ENCODE data around the gene MYH9.

DNA sequence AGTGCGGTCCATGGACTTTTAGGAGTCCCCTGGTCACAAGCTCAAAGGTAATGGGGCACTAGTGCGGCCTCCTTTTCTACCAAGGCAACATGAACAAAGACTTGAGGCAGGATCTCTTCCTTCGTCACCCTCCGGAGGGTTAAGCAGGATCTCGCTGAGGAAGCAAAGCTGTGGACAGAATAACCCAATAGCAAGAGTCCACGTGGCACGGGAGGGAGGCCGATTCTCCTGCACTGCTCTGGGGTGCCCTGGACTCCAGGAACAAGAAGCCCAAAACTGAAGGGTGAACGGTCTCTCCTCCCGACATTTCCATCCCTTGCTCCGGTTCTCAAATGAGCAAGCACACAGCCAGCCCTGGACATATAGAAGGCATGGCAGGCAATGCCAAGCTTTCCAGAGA lies 20.7 kb downstream of the MYH9 start:
- TF ChIP-seq, protein P1, sequence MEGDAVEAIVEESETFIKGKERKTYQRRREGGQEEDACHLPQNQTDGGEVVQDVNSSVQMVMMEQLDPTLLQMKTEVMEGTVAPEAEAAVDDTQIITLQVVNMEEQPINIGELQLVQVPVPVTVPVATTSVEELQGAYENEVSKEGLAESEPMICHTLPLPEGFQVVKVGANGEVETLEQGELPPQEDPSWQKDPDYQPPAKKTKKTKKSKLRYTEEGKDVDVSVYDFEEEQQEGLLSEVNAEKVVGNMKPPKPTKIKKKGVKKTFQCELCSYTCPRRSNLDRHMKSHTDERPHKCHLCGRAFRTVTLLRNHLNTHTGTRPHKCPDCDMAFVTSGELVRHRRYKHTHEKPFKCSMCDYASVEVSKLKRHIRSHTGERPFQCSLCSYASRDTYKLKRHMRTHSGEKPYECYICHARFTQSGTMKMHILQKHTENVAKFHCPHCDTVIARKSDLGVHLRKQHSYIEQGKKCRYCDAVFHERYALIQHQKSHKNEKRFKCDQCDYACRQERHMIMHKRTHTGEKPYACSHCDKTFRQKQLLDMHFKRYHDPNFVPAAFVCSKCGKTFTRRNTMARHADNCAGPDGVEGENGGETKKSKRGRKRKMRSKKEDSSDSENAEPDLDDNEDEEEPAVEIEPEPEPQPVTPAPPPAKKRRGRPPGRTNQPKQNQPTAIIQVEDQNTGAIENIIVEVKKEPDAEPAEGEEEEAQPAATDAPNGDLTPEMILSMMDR (IDR thresholded peaks at IDR 0.05; ENCODE audit: low read depth, low read length, missing input control): no peak
- TF ChIP-seq TAF1 (conservative IDR thresholded peaks at IDR 0.05) (no peak), GABPA (IDR thresholded peaks at IDR 0.05 in 1 of 2, conservative IDR thresholded peaks at IDR 0.05 in 1 of 2) (no peak)
- TF ChIP-seq, protein P2, sequence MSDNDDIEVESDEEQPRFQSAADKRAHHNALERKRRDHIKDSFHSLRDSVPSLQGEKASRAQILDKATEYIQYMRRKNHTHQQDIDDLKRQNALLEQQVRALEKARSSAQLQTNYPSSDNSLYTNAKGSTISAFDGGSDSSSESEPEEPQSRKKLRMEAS (IDR thresholded peaks at IDR 0.05): no peak
